Stimulated activated CD4-positive, alpha-beta T cell treated with anti-CD3 and anti-CD28 coated beads, Interleukin-4, amount 100 ng/mL, for 4 hours (primary cell): ENCODE data around the gene SSTR3.
A peak's percentile ranks its signal among the peaks of the same experiment; 100 is the strongest.

Source experiments
- DNase-seq, 2 experiments: peaks; one replicate each; pipeline ENCODE4 v3.0.0-alpha.2; 2020

SSTR3 gene

DNA sequence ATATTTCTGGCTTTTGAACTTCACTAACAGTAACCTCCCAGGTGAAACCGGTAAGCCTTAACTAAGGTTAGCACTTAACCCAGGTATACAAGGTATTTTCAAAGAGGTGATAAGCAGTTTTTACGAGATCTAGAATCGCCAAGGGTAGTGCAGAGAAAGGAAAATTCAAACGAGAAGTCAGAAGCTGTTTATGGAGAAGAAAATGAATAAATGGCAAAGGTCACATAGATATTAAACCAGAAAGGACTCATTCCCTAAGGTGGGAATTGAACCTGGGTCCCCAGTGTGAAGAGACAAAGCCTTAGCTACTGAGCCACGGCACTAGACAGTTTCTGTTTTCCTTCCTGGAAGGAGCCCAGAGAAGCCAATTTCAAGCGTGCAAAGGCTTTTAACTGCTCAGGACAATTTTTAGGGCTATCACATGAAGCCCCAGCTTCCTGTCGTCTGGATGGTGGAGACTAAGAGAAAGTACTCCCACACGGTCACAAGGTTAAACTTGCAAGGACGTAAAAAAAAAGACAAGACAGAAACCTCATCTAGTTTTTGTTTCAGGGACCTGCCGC, 18.6 kb downstream of the SSTR3 start:
- DNase-seq: peak; percentile 23 to 34

- DNase-seq: no peak
Measured at GRCh38 chr22:37192741-37193140, 19.5 kb downstream of the SSTR3 start.

GRCh38 chr22:37192204-37192603, 20.1 kb downstream of the SSTR3 start:
- DNase-seq: no peak

- no peak for DNase-seq
Measured at GRCh38 chr22:37190262-37190780, 22.0 kb downstream of the SSTR3 start.

DNA sequence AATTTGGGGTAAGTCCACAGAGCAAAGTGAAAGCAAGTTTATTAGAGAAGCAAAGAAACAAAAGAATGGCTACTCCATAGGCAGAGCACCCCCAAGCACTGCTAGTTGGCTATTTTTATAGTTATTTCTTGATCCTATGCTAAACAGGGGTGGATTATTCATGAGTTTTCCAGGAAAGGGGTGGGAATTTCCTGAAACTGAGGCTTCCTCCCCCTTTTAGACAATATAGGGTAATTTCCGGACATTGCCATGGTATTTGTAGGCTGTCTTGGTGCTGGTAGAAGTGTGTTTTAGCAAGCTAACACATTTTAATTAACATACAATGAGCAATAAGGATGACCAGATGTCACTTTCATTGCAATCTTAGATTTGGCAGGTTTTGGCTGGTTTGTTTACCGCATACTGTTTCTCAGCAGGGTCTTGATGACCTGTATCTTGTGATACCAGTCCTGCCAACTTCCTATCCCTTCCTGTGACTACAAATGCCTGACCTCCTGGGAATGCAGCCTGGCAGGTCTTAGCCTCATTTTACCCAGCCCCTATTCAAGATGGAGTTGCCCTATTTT, 23.3 kb downstream of the SSTR3 start:
- no peak for DNase-seq

GRCh38 chr22:37187891-37188761, 24.2 kb downstream of the SSTR3 start, which contains the start of gene C1QTNF6:
TSS of gene C1QTNF6 (minus strand) at chr22:37188247. CDS start at chr22:37188213, 34 bp downstream.
- no peak for DNase-seq

DNA sequence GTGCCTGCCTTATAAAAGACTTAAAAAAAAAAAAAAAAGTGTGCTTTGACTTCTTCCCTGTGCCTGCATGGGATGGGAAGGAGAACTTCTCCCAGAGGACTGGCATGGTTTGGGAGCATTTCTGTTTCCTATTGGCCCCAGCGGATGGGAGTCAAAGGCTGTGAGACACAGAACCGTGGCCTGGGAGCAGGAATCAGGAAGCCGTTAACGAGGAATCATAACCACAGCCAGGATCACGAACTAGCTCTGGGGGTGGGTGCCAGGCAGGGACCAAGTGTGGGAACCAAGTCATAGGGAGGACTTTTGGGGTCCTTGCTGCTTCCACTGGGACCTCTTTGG, 24.8 kb downstream of the SSTR3 start:
- DNase-seq: no peak

DNA sequence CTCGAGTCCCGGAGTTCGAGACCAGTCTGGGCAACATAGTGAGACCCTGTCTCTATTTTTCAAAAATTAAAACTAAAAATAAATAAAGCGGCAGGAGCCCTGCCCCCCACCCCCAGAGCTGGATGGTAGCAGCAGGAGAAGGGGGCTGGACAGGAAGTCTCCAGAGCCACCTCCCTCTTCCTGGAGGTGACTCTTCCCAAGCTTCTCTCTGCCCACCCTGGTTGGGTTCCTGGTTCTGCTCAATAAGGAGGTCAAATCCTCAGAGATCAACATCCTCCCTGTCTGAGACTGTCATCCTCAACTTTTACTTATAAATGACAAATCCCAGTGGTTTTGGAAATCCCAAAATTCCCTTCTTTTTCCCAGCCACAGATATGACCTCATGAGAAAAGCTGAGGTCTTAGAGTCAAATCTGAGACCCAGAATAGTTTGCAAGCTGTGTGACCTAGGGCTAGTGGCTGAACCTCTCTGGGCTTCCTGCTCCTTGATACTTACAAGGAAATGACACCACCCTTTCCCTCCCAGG, 25.2 kb downstream of the SSTR3 start:
- DNase-seq: no peak

DNA sequence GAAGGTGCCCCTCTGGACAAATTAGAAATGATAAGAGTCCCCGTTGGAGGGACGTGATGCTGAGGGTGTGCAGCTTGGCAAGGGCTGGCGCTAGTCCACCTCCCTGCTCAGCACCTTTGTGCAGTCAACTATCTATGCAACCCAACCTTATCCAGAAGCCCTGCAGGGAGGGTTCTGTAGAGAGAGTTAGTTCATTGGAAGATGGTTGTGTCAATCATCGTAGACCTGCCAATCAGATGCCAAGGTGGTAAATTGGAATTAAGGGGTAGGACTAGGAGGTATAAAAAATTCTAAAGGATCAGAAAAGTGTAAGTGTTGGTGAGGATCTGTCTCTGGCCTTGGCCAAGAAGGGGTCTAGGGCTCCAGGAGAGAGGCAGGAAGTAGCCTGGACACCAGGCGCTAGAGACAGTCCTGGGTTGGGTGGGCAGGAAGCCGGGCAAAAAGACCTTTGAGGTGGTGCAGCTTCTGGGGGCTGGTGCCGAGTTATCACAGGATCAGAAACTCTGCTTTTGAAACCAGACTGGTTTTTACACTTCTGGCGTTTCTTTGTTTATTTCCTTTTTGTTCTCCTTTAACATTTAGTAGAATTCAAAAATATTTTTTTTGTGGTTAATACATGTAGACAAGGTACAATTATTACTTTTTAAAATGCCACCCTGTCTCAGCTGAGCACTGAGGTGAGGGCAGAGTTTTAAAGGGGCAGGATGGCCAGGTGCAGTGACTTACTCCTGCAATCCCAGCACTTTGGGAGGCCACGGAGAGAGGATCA, 25.9 kb downstream of the SSTR3 start:
- DNase-seq: no peak

- DNase-seq: no peak
Measured at GRCh38 chr22:37185646-37186227, 26.5 kb downstream of the SSTR3 start.

DNA sequence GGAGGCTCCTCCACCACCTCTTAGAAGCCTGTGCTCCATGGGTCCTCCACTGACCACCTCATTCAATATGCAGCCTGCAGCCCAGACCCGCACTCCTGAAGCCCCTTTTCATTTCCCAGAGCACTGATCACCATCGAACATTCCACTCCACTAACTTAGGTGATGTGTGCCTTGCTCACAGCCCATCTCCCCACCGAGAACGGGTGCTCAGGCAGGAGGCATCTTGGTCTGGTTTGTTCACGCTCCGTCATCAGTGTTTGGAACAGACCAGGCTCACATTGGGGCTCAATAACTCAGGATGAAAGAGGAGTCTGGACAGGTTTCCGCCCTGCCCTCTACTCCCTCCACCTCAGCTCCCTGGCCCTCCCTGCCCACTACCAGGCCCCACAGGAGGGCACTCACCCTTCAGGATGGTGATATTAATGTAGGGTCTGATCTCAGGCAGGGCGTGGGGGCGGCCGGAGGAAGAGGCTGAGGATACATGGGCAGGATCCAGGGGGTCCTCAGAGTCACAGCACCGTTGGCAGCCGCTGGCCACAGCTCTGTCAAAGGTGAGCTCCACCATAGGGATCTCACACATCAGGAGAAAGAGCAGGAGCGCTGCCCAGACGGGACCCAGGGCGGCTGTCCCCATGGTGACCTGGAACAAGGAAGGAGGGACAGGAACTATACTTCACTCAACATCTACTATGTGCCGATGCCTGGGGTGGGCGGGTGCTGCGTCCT, 27.3 kb downstream of the SSTR3 start:
- DNase-seq: no peak

- no peak for DNase-seq
Measured at GRCh38 chr22:37184380-37184755, 27.9 kb downstream of the SSTR3 start.

DNA sequence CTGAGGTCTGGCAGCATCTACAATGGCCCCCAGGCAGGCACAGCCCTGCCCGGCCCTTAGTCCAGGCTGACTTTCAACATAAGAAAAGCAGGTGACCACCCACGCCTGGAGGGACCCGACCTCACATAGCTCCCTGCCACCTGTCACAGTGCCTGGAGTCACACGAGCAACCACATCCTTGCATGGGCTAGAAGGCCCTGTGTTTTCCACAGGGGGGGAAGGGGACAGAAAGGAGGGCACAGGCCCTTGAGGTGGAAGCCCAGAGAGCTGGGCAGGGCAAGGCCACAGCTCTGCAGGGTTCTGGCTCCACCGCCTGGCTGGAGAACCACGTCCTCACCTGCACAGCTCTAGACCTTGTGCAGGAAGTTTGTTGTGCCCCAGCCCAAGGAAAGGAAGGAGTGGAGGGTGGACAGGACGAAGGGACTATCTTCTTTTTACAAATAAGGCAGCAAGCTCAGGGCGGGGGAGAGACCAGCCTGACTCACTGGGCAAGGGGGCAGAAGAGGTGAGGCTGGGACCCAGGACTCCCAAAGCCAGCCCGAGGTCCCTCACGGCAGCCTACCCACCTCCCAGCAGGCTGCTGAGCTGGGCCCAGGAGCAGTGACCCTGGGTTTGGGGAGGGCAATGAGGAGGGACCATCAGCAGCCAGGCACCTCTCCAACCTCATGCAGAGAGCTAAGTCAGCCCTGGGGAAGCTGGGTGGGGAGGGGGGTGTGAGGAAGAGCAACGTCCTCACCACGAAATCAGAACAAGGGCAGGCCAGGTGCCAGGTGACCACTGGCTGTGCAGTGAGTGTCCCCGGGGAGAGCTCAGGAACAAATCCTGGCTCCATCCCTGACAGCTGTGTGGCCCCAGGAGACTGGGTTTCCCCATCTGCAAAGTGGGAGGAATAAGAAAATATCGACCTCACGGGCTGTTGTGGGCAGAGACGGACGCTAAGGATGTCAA, 28.6 kb downstream of the SSTR3 start:
- no peak for DNase-seq

- DNase-seq: no peak
Measured at GRCh38 chr22:37182949-37183245, 29.4 kb downstream of the SSTR3 start.

- no peak for DNase-seq
Measured at GRCh38 chr22:37182101-37182948, 30.0 kb downstream of the SSTR3 start.

GRCh38 chr22:37181681-37182080, 30.6 kb downstream of the SSTR3 start:
- no peak for DNase-seq

DNA sequence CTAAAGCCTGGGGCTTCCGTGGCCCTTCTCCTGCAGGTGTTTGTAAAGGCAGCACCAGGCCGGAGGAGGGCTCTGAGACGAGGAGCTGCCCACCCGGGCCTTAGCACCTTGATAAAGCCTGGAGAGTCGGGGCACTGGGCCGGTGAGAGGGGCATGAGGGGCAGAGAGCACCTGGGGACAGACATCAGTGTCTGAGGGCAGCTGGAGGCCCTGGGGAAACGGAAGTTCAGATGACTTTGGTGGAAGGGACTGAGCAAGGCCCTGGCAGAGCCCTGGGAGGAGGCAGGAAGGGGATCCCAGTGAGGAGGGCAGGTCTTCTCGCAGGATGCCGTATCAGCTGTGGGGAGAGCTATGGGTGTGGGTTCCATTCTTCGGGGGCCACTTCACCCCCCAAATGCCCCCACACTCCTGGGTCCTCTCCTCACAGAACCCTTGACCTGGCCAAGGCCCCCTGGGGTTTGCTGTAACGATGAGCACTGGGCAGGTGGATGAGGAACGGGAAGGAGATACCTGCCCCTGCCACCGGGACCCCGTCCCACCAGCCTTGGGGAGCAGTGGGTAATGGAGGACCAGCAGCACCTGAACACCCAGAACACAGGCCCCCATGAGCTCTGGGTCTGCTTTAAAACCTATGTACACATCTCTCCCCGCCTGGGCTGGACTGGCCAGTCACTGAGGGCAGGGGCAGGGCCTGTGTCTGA, 31.6 kb downstream of the SSTR3 start:
- no peak for DNase-seq

- no peak for DNase-seq
Measured at GRCh38 chr22:37179622-37180420, 32.5 kb downstream of the SSTR3 start.

- DNase-seq: no peak
Measured at GRCh38 chr22:37179126-37179470, 33.2 kb downstream of the SSTR3 start.
